Epithelial cell of prostate (primary cell): Measurements from ENCODE around the gene BCAS3.
"Not testable (repeated sequence)": the region's sequence is repeated elsewhere in the genome, so short reads cannot be mapped to it uniquely, and the experiment has no call there.

Source experiments
- DNase-seq: peaks from one replicate; pipeline ENCODE4 v3.0.0-alpha.2; 2011; ENCODE audit warnings: low read depth, low spot score
- H3K27ac ChIP-seq: fragments of 450-650 bp; 2 replicates; pipeline ENCODE4 v1.5.1; 2017; ENCODE audit warnings: mild to moderate bottlenecking

BCAS3 gene

GRCh38 chr17:61416540-61417363, 739.1 kb downstream of the BCAS3 start:
- no peak overlapping the region for H3K27ac ChIP-seq
- no peak for DNase-seq

- no peak for DNase-seq
- no peak overlapping the region for H3K27ac ChIP-seq
Observed at GRCh38 chr17:61418449-61418848, 740.8 kb downstream of the BCAS3 start.

GRCh38 chr17:61419496-61420046, 741.9 kb downstream of the BCAS3 start:
- DNase-seq: no peak
- no peak overlapping the region for H3K27ac ChIP-seq

- DNase-seq: no peak
Observed at GRCh38 chr17:61420052-61420451, 742.4 kb downstream of the BCAS3 start.

GRCh38 chr17:61420745-61421398, 743.2 kb downstream of the BCAS3 start:
- no peak overlapping the region for H3K27ac ChIP-seq
- no peak for DNase-seq

More at GRCh38 chr17:61420052-61420451, 742.4 kb downstream of the BCAS3 start:
- no peak overlapping the region for H3K27ac ChIP-seq

- no peak for DNase-seq
Observed at GRCh38 chr17:61421460-61421859, 743.8 kb downstream of the BCAS3 start.

GRCh38 chr17:61422116-61422799, 744.6 kb downstream of the BCAS3 start:
- no peak for DNase-seq
- H3K27ac ChIP-seq: no peak overlapping the region

More at GRCh38 chr17:61421460-61421859, 743.8 kb downstream of the BCAS3 start:
- no peak overlapping the region for H3K27ac ChIP-seq

GRCh38 chr17:61422869-61423268, 745.2 kb downstream of the BCAS3 start:
- no peak overlapping the region for H3K27ac ChIP-seq
- DNase-seq: no peak

- DNase-seq: no peak
- no peak overlapping the region for H3K27ac ChIP-seq
Observed at GRCh38 chr17:61423967-61424649, 746.5 kb downstream of the BCAS3 start.

- no peak overlapping the region for H3K27ac ChIP-seq
- DNase-seq: no peak
Observed at GRCh38 chr17:61425682-61426481, 748.2 kb downstream of the BCAS3 start.

GRCh38 chr17:61426482-61427304, 749.0 kb downstream of the BCAS3 start:
- H3K27ac ChIP-seq: no peak overlapping the region
- no peak for DNase-seq

- H3K27ac ChIP-seq: no peak overlapping the region
- DNase-seq: no peak
Observed at GRCh38 chr17:61427567-61427966, 749.9 kb downstream of the BCAS3 start.

GRCh38 chr17:61429274-61429673, 751.6 kb downstream of the BCAS3 start:
- DNase-seq: no peak
- H3K27ac ChIP-seq: no peak overlapping the region

- not testable (repeated sequence) for DNase-seq
Observed at GRCh38 chr17:61429831-61430230, 752.2 kb downstream of the BCAS3 start.

GRCh38 chr17:61431594-61432311, 754.1 kb downstream of the BCAS3 start:
- peak; percentile 45 for DNase-seq
- H3K27ac ChIP-seq: no peak overlapping the region

More at GRCh38 chr17:61429831-61430230, 752.2 kb downstream of the BCAS3 start:
- not testable (repeated sequence) for H3K27ac ChIP-seq

GRCh38 chr17:61436273-61436672, 758.6 kb downstream of the BCAS3 start:
- no peak overlapping the region for H3K27ac ChIP-seq
- no peak for DNase-seq

- no peak for DNase-seq
- no peak overlapping the region for H3K27ac ChIP-seq
Observed at GRCh38 chr17:61436995-61437704, 759.5 kb downstream of the BCAS3 start.
